Measurements from ENCODE around the gene CHERP.
A peak's percentile ranks its signal among the peaks of the same experiment; 100 is the strongest.

Gene CHERP

GRCh38 chr19:16584248-16585093 lies 42.2 kb upstream of the CHERP start:
- Mint-ChIP-seq H3K4me3 (peak overlapping the region; percentile 73), H3K4me1 (peaks cover 82% of the 10 kb centered on the region), H3K27ac (peak overlapping the region; percentile 97), H3K9me3 (no peaks in the 10 kb centered on the region), H3K36me3 (peaks cover 11% of the 10 kb centered on the region), H3K27me3 (no peaks in the 10 kb centered on the region)
- DNase-seq, result peak; percentile 96
- CTCF ChIA-PET, result interaction anchor here (1.2 to 1.7 kb wide), 5 partner anchors 9 to 23 kb away, joined by 3 to 11 read pairs (median 3); no protein-coding TSS in a partner anchor

GRCh38 chr19:16582486-16583261 lies 40.4 kb upstream of the CHERP start:
- Mint-ChIP-seq H3K4me3 (no peak overlapping the region), H3K36me3 (peaks cover 16% of the 10 kb centered on the region), H3K27ac (peak overlapping the region; percentile 97), H3K4me1 (peaks cover 67% of the 10 kb centered on the region), H3K27me3 (no peaks in the 10 kb centered on the region), H3K9me3 (no peaks in the 10 kb centered on the region)
- CTCF ChIA-PET, result interaction anchor here (0.8 to 1.5 kb wide), 2 partner anchors 9 to 54 kb away, joined by 3 to 6 read pairs; no protein-coding TSS in a partner anchor
- DNase-seq, result no peak

- DNase-seq, result no peak
- Mint-ChIP-seq H3K9me3 (no peaks in the 10 kb centered on the region), H3K27ac (peak overlapping the region; percentile 97), H3K27me3 (no peaks in the 10 kb centered on the region), H3K36me3 (peaks cover 18% of the 10 kb centered on the region), H3K4me1 (peaks cover 60% of the 10 kb centered on the region), H3K4me3 (no peak overlapping the region)
- CTCF ChIA-PET, result interaction anchor here (1.5 kb wide), 1 partner anchor 8 kb away, joined by 6 read pairs; no protein-coding TSS in a partner anchor
Measured at GRCh38 chr19:16581971-16582343, 39.7 kb upstream of the CHERP start.

- no peak overlapping the region for H3K4me3 Mint-ChIP-seq
- no peaks in the 10 kb centered on the region for H3K9me3 Mint-ChIP-seq
- no peak for DNase-seq
- H3K27ac Mint-ChIP-seq, result peak overlapping the region; percentile 97
- H3K4me1 Mint-ChIP-seq, result peaks cover 54% of the 10 kb centered on the region
- CTCF ChIA-PET, result interaction anchor here (1.5 kb wide), 1 partner anchor 8 kb away, joined by 6 read pairs; no protein-coding TSS in a partner anchor
- peaks cover 20% of the 10 kb centered on the region for H3K36me3 Mint-ChIP-seq
- no peaks in the 10 kb centered on the region for H3K27me3 Mint-ChIP-seq
Measured at GRCh38 chr19:16581145-16581970, 39.1 kb upstream of the CHERP start.

- peaks cover 47% of the 10 kb centered on the region for H3K4me1 Mint-ChIP-seq
- peaks cover 25% of the 10 kb centered on the region for H3K36me3 Mint-ChIP-seq
- CTCF ChIA-PET, result no interaction called here
- no peak overlapping the region for H3K4me3 Mint-ChIP-seq
- no peaks in the 10 kb centered on the region for H3K27me3 Mint-ChIP-seq
- no peaks in the 10 kb centered on the region for H3K9me3 Mint-ChIP-seq
- DNase-seq, result no peak
- H3K27ac Mint-ChIP-seq, result peak overlapping the region; percentile 52
Measured at GRCh38 chr19:16579381-16579780, 37.1 kb upstream of the CHERP start.

- no peak for DNase-seq
- CTCF ChIA-PET, result no interaction called here
- no peaks in the 10 kb centered on the region for H3K27me3 Mint-ChIP-seq
- peaks cover 44% of the 10 kb centered on the region for H3K4me1 Mint-ChIP-seq
- peaks cover 38% of the 10 kb centered on the region for H3K36me3 Mint-ChIP-seq
- H3K4me3 Mint-ChIP-seq, result no peak overlapping the region
- no peaks in the 10 kb centered on the region for H3K9me3 Mint-ChIP-seq
- no peak overlapping the region for H3K27ac Mint-ChIP-seq
Measured at GRCh38 chr19:16577531-16577985, 35.3 kb upstream of the CHERP start.

- Mint-ChIP-seq H3K27me3 (no peaks in the 10 kb centered on the region), H3K36me3 (peaks cover 40% of the 10 kb centered on the region), H3K4me3 (no peak overlapping the region), H3K4me1 (peaks cover 43% of the 10 kb centered on the region), H3K9me3 (no peaks in the 10 kb centered on the region), H3K27ac (no peak overlapping the region)
- CTCF ChIA-PET, result no interaction called here
- DNase-seq, result no peak
Measured at GRCh38 chr19:16576690-16577530, 34.7 kb upstream of the CHERP start.

GRCh38 chr19:16575861-16576689 lies 33.8 kb upstream of the CHERP start:
- no peaks in the 10 kb centered on the region for H3K9me3 Mint-ChIP-seq
- no peaks in the 10 kb centered on the region for H3K27me3 Mint-ChIP-seq
- H3K4me3 Mint-ChIP-seq, result no peak overlapping the region
- peaks cover 47% of the 10 kb centered on the region for H3K4me1 Mint-ChIP-seq
- CTCF ChIA-PET, result no interaction called here
- H3K36me3 Mint-ChIP-seq, result peaks cover 44% of the 10 kb centered on the region
- no peak overlapping the region for H3K27ac Mint-ChIP-seq
- DNase-seq, result no peak

GRCh38 chr19:16575282-16575681 lies 33.0 kb upstream of the CHERP start:
- H3K36me3 Mint-ChIP-seq, result peaks cover 46% of the 10 kb centered on the region

GRCh38 chr19:16573925-16574324 lies 31.7 kb upstream of the CHERP start:
- Mint-ChIP-seq H3K4me3 (peak overlapping the region; percentile 92), H3K4me1 (peaks cover 57% of the 10 kb centered on the region)

More at GRCh38 chr19:16575282-16575681, 33.0 kb upstream of the CHERP start:
- DNase-seq, result no peak
- CTCF ChIA-PET, result no interaction called here
- Mint-ChIP-seq H3K27me3 (no peaks in the 10 kb centered on the region), H3K4me1 (peaks cover 53% of the 10 kb centered on the region), H3K27ac (peak overlapping the region; percentile 7), H3K9me3 (no peaks in the 10 kb centered on the region), H3K4me3 (no peak overlapping the region)

GRCh38 chr19:16573296-16573695 lies 31.1 kb upstream of the CHERP start:
- Mint-ChIP-seq H3K36me3 (peaks cover 50% of the 10 kb centered on the region), H3K27ac (peak overlapping the region; percentile 92), H3K4me3 (peak overlapping the region; percentile 92), H3K9me3 (no peaks in the 10 kb centered on the region), H3K27me3 (no peaks in the 10 kb centered on the region), H3K4me1 (peaks cover 59% of the 10 kb centered on the region)
- CTCF ChIA-PET, result interaction anchor here (1.8 to 2.5 kb wide), 3 partner anchors 9 to 14 kb away, joined by 6 to 11 read pairs (median 8); no protein-coding TSS in a partner anchor
- DNase-seq, result no peak

More at GRCh38 chr19:16573925-16574324, 31.7 kb upstream of the CHERP start:
- Mint-ChIP-seq H3K36me3 (peaks cover 49% of the 10 kb centered on the region), H3K27ac (peak overlapping the region; percentile 92), H3K9me3 (no peaks in the 10 kb centered on the region), H3K27me3 (no peaks in the 10 kb centered on the region)
- DNase-seq, result no peak
- CTCF ChIA-PET, result interaction anchor here (0.6 to 2.5 kb wide), 4 partner anchors 8 to 20 kb away, joined by 3 to 11 read pairs (median 7); no protein-coding TSS in a partner anchor

All from activated naive CD4-positive, alpha-beta T cell treated with anti-CD3 and anti-CD28 coated beads, Interleukin-2, amount 10 ng/mL, durations not matched to agents 7 days and 5 days (primary cell).